Activated CD8-positive, alpha-beta T cell treated with anti-CD3 and anti-CD28 coated beads, Interleukin-2, amount 10 ng/mL, durations not matched to agents 7 days and 5 days (primary cell): ENCODE results near the gene CSF1. TPM values are rescaled to one million over a fixed set of nuclear protein-coding genes. Genes with fewer than 3 reads are reported as not detected.

Experiments
- ATAC-seq: fragments of 150-1000 bp; cut with Tn5 transposase; one replicate; pipeline ENCODE4 v1.10.0; 2021; ENCODE audit warnings: moderate library complexity
- CTCF ChIA-PET: fragments of 350-600 bp; sonication (Branson Sonifier 250); formaldehyde crosslinking; loops from one replicate; lab custom pipeline; 2021; ENCODE audit warnings: antibody characterized with exemption; lab: Charles Lee
- POLR2A ChIA-PET: fragments of 350-600 bp; sonication (Branson Sonifier 250); formaldehyde crosslinking; loops from one replicate; lab custom pipeline; 2021; ENCODE audit warnings: antibody characterized with exemption; lab: Charles Lee
- DNase-seq: peaks from one replicate; pipeline ENCODE4 v3.0.0-alpha.2; 2020
- H3K27ac Mint-ChIP-seq: one replicate; pipeline ENCODE4 v1.8.0; 2021; ENCODE audit warnings: mild to moderate bottlenecking, mixed read lengths
- H3K27me3 Mint-ChIP-seq: one replicate; pipeline ENCODE4 v1.8.0; 2021; ENCODE audit warnings: low read depth, mixed read lengths
- H3K36me3 Mint-ChIP-seq: one replicate; pipeline ENCODE4 v1.8.0; 2021; ENCODE audit warnings: low read depth, mixed read lengths
- H3K4me1 Mint-ChIP-seq: one replicate; pipeline ENCODE4 v1.8.0; 2021; ENCODE audit warnings: low read depth, mixed read lengths
- H3K4me3 Mint-ChIP-seq: one replicate; pipeline ENCODE4 v1.8.0; 2021; ENCODE audit warnings: mild to moderate bottlenecking, mixed read lengths
- H3K9me3 Mint-ChIP-seq: one replicate; pipeline ENCODE4 v1.8.0; 2022; ENCODE audit warnings: mixed read lengths; ENCODE audit not compliant: insufficient read depth
- total RNA-seq, 2 experiments: library from RNA; stranded (reverse); gene quantifications; one replicate each; pipeline ENCODE4 v1.2.3, GENCODE V29; 2021

Gene CSF1
- total RNA-seq, 2 experiments from 2014 or later: 40.3 to 41.1 TPM

- ChIA-PET CTCF (interaction anchor here (1.4 to 2.5 kb wide), 3 partner anchors 16 to 119 kb away, joined by 3 to 12 read pairs (median 4); no protein-coding TSS in a partner anchor), POLR2A (interaction anchor here (1.0 to 1.5 kb wide), 2 partner anchors 11 to 105 kb away, joined by 3 to 4 read pairs; no protein-coding TSS in a partner anchor)
- H3K27ac Mint-ChIP-seq: no peak overlapping the region
- H3K9me3 Mint-ChIP-seq: no peaks in the 10 kb centered on the region
- DNase-seq (peak; percentile 44), ATAC-seq (peak; percentile 68)
- peaks cover 20% of the 10 kb centered on the region for H3K4me1 Mint-ChIP-seq
- no peak overlapping the region for H3K4me3 Mint-ChIP-seq
- H3K27me3 Mint-ChIP-seq: no peaks in the 10 kb centered on the region
- H3K36me3 Mint-ChIP-seq: no peaks in the 10 kb centered on the region
These were observed 14.7 kb upstream of the CSF1 start for GRCh38 chr1:109895720-109896504.

GRCh38 chr1:109896681-109897080, 14.0 kb upstream of the CSF1 start:
- H3K27ac Mint-ChIP-seq: no peak overlapping the region
- POLR2A ChIA-PET: interaction anchor here (0.5 kb wide), 1 partner anchor 24 kb away, joined by 3 read pairs; no protein-coding TSS in a partner anchor
- no peak for ATAC-seq

DNA sequence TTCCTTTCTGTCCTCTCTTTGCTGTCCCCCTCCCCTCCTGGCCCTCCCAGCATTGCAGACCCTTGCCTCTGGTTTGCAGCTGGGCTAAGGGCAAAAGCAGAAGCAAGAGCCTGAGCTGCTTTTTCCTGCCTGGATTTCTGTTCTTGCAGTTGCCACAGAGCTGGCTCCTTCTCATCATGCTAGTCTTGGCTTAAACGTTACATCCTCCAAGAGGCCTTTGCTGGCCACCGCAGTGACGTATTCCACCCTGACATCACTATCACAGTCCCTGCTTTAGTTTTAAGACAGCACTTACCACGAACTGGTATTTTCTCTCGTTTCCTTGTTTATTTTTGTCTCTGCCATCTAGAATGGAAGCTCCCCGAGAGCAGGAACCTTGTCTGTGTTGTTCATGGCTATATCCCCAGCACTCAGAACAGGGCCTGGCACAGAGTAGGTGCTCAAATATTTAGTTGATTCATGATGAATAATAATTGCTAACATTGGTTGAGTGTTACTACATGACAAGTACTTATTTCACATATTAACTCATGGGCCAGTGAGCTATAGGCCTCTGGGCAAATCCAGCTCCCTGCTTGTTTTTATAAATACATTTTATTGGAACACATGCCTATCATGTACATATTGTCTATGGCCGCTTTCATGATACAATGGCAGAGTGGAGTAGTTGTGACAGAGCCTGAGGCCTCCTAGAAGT, 13.2 kb upstream of the CSF1 start:
- Mint-ChIP-seq H3K27ac (peak overlapping the region; percentile 26), H3K4me3 (no peak overlapping the region), H3K36me3 (no peaks in the 10 kb centered on the region), H3K9me3 (no peaks in the 10 kb centered on the region), H3K4me1 (peaks cover 21% of the 10 kb centered on the region), H3K27me3 (no peaks in the 10 kb centered on the region)
- no peak for DNase-seq
- CTCF ChIA-PET: interaction anchor here (0.9 to 1.4 kb wide), 6 partner anchors 16 to 120 kb away, joined by 3 to 4 read pairs (median 3); partner anchors contain the start of gene AHCYL1
- no peak for ATAC-seq
- POLR2A ChIA-PET: interaction anchor here (0.6 to 1.5 kb wide), 2 partner anchors 9 to 10 kb away, joined by 3 to 7 read pairs; no protein-coding TSS in a partner anchor

More at GRCh38 chr1:109896681-109897080, 14.0 kb upstream of the CSF1 start:
- CTCF ChIA-PET: interaction anchor here (0.9 to 2.5 kb wide), 5 partner anchors 17 to 119 kb away, joined by 3 to 12 read pairs (median 3); partner anchors contain the start of gene AHCYL1
- Mint-ChIP-seq H3K4me3 (no peak overlapping the region), H3K36me3 (no peaks in the 10 kb centered on the region), H3K4me1 (peaks cover 21% of the 10 kb centered on the region), H3K9me3 (no peaks in the 10 kb centered on the region), H3K27me3 (no peaks in the 10 kb centered on the region)
- DNase-seq: no peak

GRCh38 chr1:109898842-109899241, 11.8 kb upstream of the CSF1 start:
- DNase-seq (no peak), ATAC-seq (no peak)
- peaks cover 23% of the 10 kb centered on the region for H3K4me1 Mint-ChIP-seq
- no peaks in the 10 kb centered on the region for H3K9me3 Mint-ChIP-seq
- ChIA-PET CTCF (interaction anchor here (1.3 kb wide), 1 partner anchor 86 kb away, joined by 3 read pairs; the partner anchor contains the start of gene AHCYL1), POLR2A (no interaction called here)
- no peak overlapping the region for H3K27ac Mint-ChIP-seq
- no peak overlapping the region for H3K4me3 Mint-ChIP-seq
- H3K36me3 Mint-ChIP-seq: peaks cover 1% of the 10 kb centered on the region
- no peaks in the 10 kb centered on the region for H3K27me3 Mint-ChIP-seq

GRCh38 chr1:109901141-109901523, 9.5 kb upstream of the CSF1 start:
- DNase-seq: no peak
- CTCF ChIA-PET: no interaction called here
- Mint-ChIP-seq H3K36me3 (peaks cover 7% of the 10 kb centered on the region), H3K4me3 (no peak overlapping the region), H3K4me1 (peaks cover 36% of the 10 kb centered on the region), H3K27me3 (no peaks in the 10 kb centered on the region), H3K9me3 (no peaks in the 10 kb centered on the region), H3K27ac (peak overlapping the region; percentile 27)
- ATAC-seq: no peak
- POLR2A ChIA-PET: no interaction called here

- Mint-ChIP-seq H3K9me3 (no peaks in the 10 kb centered on the region), H3K4me3 (no peak overlapping the region), H3K27ac (no peak overlapping the region), H3K27me3 (no peaks in the 10 kb centered on the region), H3K4me1 (peaks cover 41% of the 10 kb centered on the region), H3K36me3 (peaks cover 9% of the 10 kb centered on the region)
- ATAC-seq (no peak), DNase-seq (peak; percentile 47)
- POLR2A ChIA-PET: interaction anchor here (1.1 kb wide), 1 partner anchor 10 kb away, joined by 4 read pairs; no protein-coding TSS in a partner anchor
- CTCF ChIA-PET: interaction anchor here (1.1 kb wide), 1 partner anchor 111 kb away, joined by 4 read pairs; no protein-coding TSS in a partner anchor
These were observed 9.0 kb upstream of the CSF1 start for GRCh38 chr1:109901524-109902145.

DNA sequence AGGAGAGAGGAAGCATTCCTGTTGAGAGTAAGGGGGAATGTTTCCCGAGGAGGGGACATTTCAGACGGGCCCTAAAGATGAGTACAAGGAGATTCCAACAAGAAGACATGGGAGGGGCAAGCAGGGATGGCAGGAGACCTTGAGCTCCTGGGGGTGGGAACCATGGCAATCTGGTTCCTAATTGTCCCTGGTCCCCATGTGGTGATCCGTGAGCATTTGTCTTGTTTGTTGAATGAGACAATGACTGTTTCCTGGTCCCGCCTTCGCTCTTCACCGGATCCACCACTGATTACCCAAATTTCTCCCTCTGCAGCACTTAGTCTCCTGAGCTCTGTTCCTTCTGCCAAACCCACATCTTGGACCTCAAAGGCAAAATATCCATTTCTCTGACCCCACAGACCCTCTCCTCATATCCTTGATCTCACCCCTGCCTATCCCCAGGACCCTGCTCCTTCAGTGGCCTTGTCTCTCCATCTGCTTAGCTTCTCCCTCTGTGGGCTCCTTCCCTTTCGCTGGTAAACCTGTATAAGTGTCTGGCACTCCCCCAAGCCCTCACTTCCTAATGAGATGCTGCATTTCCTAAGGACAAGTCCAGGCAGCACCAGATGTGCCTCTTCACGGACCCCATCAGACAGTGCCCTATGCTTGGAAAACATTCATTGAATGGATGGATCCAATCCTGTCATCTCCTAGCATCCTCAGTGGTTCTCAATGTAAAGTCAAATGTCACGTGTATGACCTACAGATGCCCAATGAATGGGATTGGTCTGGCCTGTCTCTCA, 8.3 kb upstream of the CSF1 start:
- no peak overlapping the region for H3K27ac Mint-ChIP-seq
- CTCF ChIA-PET: interaction anchor here (1.1 to 2.3 kb wide), 3 partner anchors 82 to 125 kb away, joined by 4 to 11 read pairs (median 5); partner anchors contain the start of gene AHCYL1
- H3K27me3 Mint-ChIP-seq: no peaks in the 10 kb centered on the region
- H3K4me3 Mint-ChIP-seq: no peak overlapping the region
- POLR2A ChIA-PET: interaction anchor here (1.1 kb wide), 1 partner anchor 11 kb away, joined by 4 read pairs; no protein-coding TSS in a partner anchor
- ATAC-seq (no peak), DNase-seq (no peak)
- peaks cover 44% of the 10 kb centered on the region for H3K4me1 Mint-ChIP-seq
- H3K9me3 Mint-ChIP-seq: no peaks in the 10 kb centered on the region
- peaks cover 9% of the 10 kb centered on the region for H3K36me3 Mint-ChIP-seq

GRCh38 chr1:109903376-109903930, 7.2 kb upstream of the CSF1 start:
- Mint-ChIP-seq H3K9me3 (no peaks in the 10 kb centered on the region), H3K27ac (peak overlapping the region; percentile 32), H3K27me3 (no peaks in the 10 kb centered on the region), H3K4me3 (no peak overlapping the region), H3K36me3 (peaks cover 9% of the 10 kb centered on the region), H3K4me1 (peaks cover 53% of the 10 kb centered on the region)
- ATAC-seq: no peak
- no peak for DNase-seq
- ChIA-PET CTCF (interaction anchor here (1.1 to 2.5 kb wide), 6 partner anchors 13 to 129 kb away, joined by 3 to 15 read pairs (median 4); partner anchors contain the start of gene AHCYL1), POLR2A (interaction anchor here (0.7 kb wide), 1 partner anchor 102 kb away, joined by 3 read pairs; no protein-coding TSS in a partner anchor)

- no peaks in the 10 kb centered on the region for H3K9me3 Mint-ChIP-seq
- peaks cover 9% of the 10 kb centered on the region for H3K36me3 Mint-ChIP-seq
- POLR2A ChIA-PET: interaction anchor here (0.7 kb wide), 1 partner anchor 103 kb away, joined by 3 read pairs; no protein-coding TSS in a partner anchor
- H3K4me3 Mint-ChIP-seq: no peak overlapping the region
- CTCF ChIA-PET: interaction anchor here (1.1 to 2.5 kb wide), 6 partner anchors 14 to 130 kb away, joined by 3 to 15 read pairs (median 4); partner anchors contain the start of gene AHCYL1
- DNase-seq (no peak), ATAC-seq (no peak)
- peaks cover 61% of the 10 kb centered on the region for H3K4me1 Mint-ChIP-seq
- peak overlapping the region; percentile 32 for H3K27ac Mint-ChIP-seq
- H3K27me3 Mint-ChIP-seq: no peaks in the 10 kb centered on the region
These were observed 6.4 kb upstream of the CSF1 start for GRCh38 chr1:109904105-109904817.
